Measurements from ENCODE around the gene TRAF1.

Gene TRAF1

DNA sequence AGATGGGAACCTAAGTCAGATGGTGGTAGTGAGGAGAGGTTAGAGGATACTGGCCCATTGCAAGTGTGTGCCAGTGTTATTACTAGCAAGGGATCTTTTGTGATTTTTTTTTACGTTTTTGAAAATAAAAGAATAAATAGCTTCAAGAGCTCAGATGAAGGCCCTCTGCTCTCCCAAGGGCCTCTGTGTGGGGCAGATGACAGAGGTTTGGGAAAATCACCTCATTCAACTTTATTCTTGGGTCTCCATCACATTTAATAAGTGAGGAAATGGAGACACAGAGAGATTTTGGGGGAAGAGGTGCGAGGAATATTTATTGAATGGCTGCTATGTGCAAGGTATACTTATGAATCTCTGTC is 10.1 kb upstream of the TRAF1 start:
- in situ Hi-C loops (cut with MboI; ENCODE audit: low pct_unique_long_range_greater_than_20kb, low sequenced_read_pairs, unreplicated experiment), result loop anchor here (25.0 kb wide), 1 partner anchor 174 kb away; no protein-coding TSS in a partner anchor
- no peak for TF ChIP-seq CTCF (IDR thresholded peaks at IDR 0.05; ENCODE audit: extremely low read depth, insufficient read depth, missing control alignments)

DNA sequence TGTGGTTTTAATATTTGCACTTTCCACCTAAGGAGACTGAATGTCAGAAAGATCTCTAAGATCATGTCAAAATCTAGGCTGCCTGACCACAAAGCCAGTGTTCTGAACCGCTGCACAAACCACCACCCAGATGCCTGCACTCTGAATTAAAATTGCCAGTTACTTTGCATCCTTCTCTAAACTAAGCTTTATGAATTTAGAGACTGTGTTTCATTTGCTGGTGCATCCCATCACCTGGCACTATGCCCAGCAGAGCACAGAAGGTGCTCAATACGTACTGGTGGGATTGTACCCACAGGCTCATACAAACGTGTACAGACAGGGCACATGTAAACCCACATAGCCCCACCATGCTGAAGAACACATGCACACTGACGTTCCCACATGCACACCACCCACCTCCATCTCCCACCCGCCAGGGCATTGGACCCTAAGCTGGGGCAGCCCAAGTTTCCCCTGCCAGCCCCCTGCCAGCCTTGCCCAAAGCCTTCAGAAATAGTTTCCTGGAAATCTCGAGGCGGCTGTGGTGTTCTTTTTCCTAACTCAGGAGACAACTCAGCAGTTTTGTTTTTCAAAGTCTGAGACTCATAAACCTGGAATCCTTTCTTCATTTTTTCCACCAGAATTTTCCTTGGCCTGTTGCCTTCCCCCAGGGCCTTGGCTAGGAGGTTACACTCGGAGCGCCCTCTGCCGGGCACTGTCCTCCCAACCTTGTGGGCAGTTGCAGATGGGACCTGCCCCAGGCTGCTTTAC is 9.6 kb upstream of the TRAF1 start:
- peak; percentile 70 for DNase-seq (ENCODE audit: low spot score)
- peak; percentile 95 for TF ChIP-seq CTCF (IDR thresholded peaks at IDR 0.05; ENCODE audit: extremely low read depth, insufficient read depth, missing control alignments)
- in situ Hi-C loops (cut with MboI; ENCODE audit: low pct_unique_long_range_greater_than_20kb, low sequenced_read_pairs, unreplicated experiment), result loop anchor here (25.0 kb wide), 1 partner anchor 174 kb away; no protein-coding TSS in a partner anchor

More for the DNA sequence above, 10.1 kb upstream of the TRAF1 start:
- no peak for DNase-seq (ENCODE audit: low spot score)

GRCh38 chr9:120935383-120935857 is 8.8 kb upstream of the TRAF1 start:
- DNase-seq (ENCODE audit: low spot score), result no peak
- in situ Hi-C loops (cut with MboI; ENCODE audit: low pct_unique_long_range_greater_than_20kb, low sequenced_read_pairs, unreplicated experiment), result loop anchor here (25.0 kb wide), 1 partner anchor 173 kb away; no protein-coding TSS in a partner anchor
- no peak for TF ChIP-seq CTCF (IDR thresholded peaks at IDR 0.05; ENCODE audit: extremely low read depth, insufficient read depth, missing control alignments)

DNA sequence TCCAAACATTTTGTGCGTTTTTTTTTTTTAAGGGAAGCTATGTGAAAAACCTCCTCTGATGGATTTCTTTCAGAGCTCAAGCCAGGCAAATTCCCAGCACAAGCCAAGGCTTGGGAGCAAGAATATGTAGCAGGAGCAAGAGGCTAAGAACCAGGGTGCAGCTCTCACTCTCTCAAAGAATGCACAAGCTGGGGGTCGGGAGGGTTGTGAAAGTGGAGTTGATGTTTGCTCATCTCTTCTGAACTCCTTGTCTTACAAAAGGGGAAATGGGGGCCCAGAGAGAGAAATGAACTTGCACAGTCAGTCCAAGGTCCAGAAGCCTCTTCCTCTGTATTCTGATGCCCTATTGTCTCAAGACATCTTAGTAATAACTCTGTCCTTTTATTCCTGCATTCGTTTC is 7.7 kb upstream of the TRAF1 start:
- no peak for TF ChIP-seq CTCF (IDR thresholded peaks at IDR 0.05; ENCODE audit: extremely low read depth, insufficient read depth, missing control alignments)
- DNase-seq (ENCODE audit: low spot score), result no peak
- in situ Hi-C loops (cut with MboI; ENCODE audit: low pct_unique_long_range_greater_than_20kb, low sequenced_read_pairs, unreplicated experiment), result loop anchor here (25.0 kb wide), 1 partner anchor 172 kb away; no protein-coding TSS in a partner anchor

- in situ Hi-C loops (cut with MboI; ENCODE audit: low pct_unique_long_range_greater_than_20kb, low sequenced_read_pairs, unreplicated experiment), result loop anchor here (25.0 kb wide), 1 partner anchor 171 kb away; no protein-coding TSS in a partner anchor
- DNase-seq (ENCODE audit: low spot score), result no peak
- no peak for TF ChIP-seq CTCF (IDR thresholded peaks at IDR 0.05; ENCODE audit: extremely low read depth, insufficient read depth, missing control alignments)
Measured at GRCh38 chr9:120933310-120934055, 6.9 kb upstream of the TRAF1 start.

DNA sequence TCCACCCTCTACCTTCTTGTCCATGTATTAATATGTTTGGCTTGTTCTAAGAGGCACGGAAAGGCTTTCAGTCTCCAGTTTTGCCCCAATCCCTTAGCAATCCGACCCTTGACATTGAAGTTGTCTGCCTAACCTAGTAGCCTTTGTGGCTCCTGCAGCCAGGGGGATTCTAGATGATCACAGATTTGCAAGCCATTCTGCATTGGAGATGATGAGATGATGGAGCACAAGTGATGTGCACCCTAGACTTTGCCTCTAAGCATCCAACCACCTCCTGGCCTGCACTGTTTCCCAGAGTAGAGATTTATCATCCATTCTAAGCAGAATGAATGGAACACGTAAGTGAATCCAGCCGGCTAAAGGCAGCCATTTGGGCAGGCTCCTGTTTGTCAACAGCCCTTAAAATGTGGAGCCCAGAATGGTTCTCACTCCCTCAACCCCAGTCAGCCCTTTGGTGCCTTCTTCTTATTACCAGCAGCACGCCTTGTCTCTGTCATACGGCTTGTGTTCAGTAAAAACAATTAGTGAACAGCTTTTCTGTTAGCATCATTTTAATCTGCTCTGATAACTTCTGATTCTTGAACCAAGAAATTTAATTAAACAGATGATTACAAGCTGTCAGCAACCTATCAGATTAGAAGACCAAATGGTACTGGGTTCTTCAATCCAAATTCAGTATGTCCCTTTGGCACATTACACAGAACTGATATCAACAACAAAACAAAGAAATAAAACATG is 5.7 kb upstream of the TRAF1 start:
- in situ Hi-C loops (cut with MboI; ENCODE audit: low pct_unique_long_range_greater_than_20kb, low sequenced_read_pairs, unreplicated experiment), result loop anchor here (25.0 kb wide), 1 partner anchor 170 kb away; no protein-coding TSS in a partner anchor
- TF ChIP-seq CTCF (IDR thresholded peaks at IDR 0.05; ENCODE audit: extremely low read depth, insufficient read depth, missing control alignments), result no peak
- no peak for DNase-seq (ENCODE audit: low spot score)

Measured in GM13977 (cell line).